HK-2 (cell line): Measurements from ENCODE around the gene COPS8.

Experiments used
- DNase-seq: peaks from one replicate; pipeline ENCODE4 v3.0.0-alpha.2; 2018; ENCODE audit not compliant: unreplicated experiment

Gene COPS8

GRCh38 chr2:237130562-237131421 is 45.1 kb downstream of the COPS8 start:
- no peak for DNase-seq

- DNase-seq = no peak
These were observed 46.3 kb downstream of the COPS8 start for GRCh38 chr2:237131749-237132533.

GRCh38 chr2:237132799-237133198 is 47.1 kb downstream of the COPS8 start:
- no peak for DNase-seq

GRCh38 chr2:237134321-237135230 is 48.9 kb downstream of the COPS8 start:
- no peak for DNase-seq

GRCh38 chr2:237136824-237137223 is 51.1 kb downstream of the COPS8 start:
- DNase-seq = no peak

- DNase-seq = no peak
These were observed 52.1 kb downstream of the COPS8 start for GRCh38 chr2:237137626-237138323.

- DNase-seq = no peak
These were observed 53.5 kb downstream of the COPS8 start for GRCh38 chr2:237139123-237139675.

GRCh38 chr2:237140689-237141285 is 55.1 kb downstream of the COPS8 start:
- DNase-seq = no peak

GRCh38 chr2:237141571-237142051 is 55.9 kb downstream of the COPS8 start:
- no peak for DNase-seq

- no peak for DNase-seq
These were observed 57.4 kb downstream of the COPS8 start for GRCh38 chr2:237143118-237143517.

- DNase-seq = no peak
These were observed 58.2 kb downstream of the COPS8 start for GRCh38 chr2:237143676-237144440.

GRCh38 chr2:237144516-237144915 is 58.8 kb downstream of the COPS8 start:
- no peak for DNase-seq

- no peak for DNase-seq
These were observed 61.6 kb downstream of the COPS8 start for GRCh38 chr2:237147317-237147716.

GRCh38 chr2:237148624-237149023 is 62.9 kb downstream of the COPS8 start:
- DNase-seq = no peak

GRCh38 chr2:237149425-237149824 is 63.7 kb downstream of the COPS8 start:
- no peak for DNase-seq
